Activated gamma-delta T cell treated with anti-CD3 and anti-CD28 coated beads, Interleukin-2, amount 50 U/mL, for 16 hours (primary cell): ENCODE measurements around the gene FAM181A.
A peak's percentile ranks its signal among the peaks of the same experiment; 100 is the strongest.

Experiments used
- DNase-seq: peaks from one replicate; pipeline ENCODE4 v3.0.0-alpha.2; 2020; ENCODE audit warnings: low read depth

The FAM181A gene

GRCh38 chr14:93926873-93927799 is at the start of gene FAM181A:
FAM181A (plus strand) TSS chr14:93927344; CDS start chr14:93928286, 942 bp downstream.
- no peak for DNase-seq

- DNase-seq = no peak
Measured at GRCh38 chr14:93878212-93878611, 48.9 kb upstream of the FAM181A start.

GRCh38 chr14:93878871-93879270 is 48.3 kb upstream of the FAM181A start:
- no peak for DNase-seq

- no peak for DNase-seq
Measured at GRCh38 chr14:93879362-93879983, 47.7 kb upstream of the FAM181A start.

- DNase-seq = no peak
Measured at GRCh38 chr14:93880021-93880820, 46.9 kb upstream of the FAM181A start.

GRCh38 chr14:93884950-93885349 is 42.2 kb upstream of the FAM181A start:
- DNase-seq = no peak

GRCh38 chr14:93888995-93889394 is 38.1 kb upstream of the FAM181A start:
- DNase-seq = no peak

- no peak for DNase-seq
Measured at GRCh38 chr14:93889739-93890483, 37.2 kb upstream of the FAM181A start.

- no peak for DNase-seq
Measured at GRCh38 chr14:93891756-93892504, 35.2 kb upstream of the FAM181A start.

- no peak for DNase-seq
Measured at GRCh38 chr14:93892505-93892839, 34.7 kb upstream of the FAM181A start.

- DNase-seq = peak; percentile 55
Measured at GRCh38 chr14:93892923-93893558, 34.1 kb upstream of the FAM181A start.

GRCh38 chr14:93893661-93894261 is 33.4 kb upstream of the FAM181A start:
- DNase-seq = no peak

GRCh38 chr14:93895023-93895604 is 32.0 kb upstream of the FAM181A start:
- DNase-seq = no peak

GRCh38 chr14:93897476-93897845 is 29.7 kb upstream of the FAM181A start:
- no peak for DNase-seq

- DNase-seq = no peak
Measured at GRCh38 chr14:93898081-93898611, 29.0 kb upstream of the FAM181A start.

- DNase-seq = no peak
Measured at GRCh38 chr14:93898731-93899130, 28.4 kb upstream of the FAM181A start.

GRCh38 chr14:93901813-93902212 is 25.3 kb upstream of the FAM181A start:
- DNase-seq = no peak

GRCh38 chr14:93902619-93903307 is 24.4 kb upstream of the FAM181A start:
- no peak for DNase-seq
